T-cell (primary cell): ENCODE results near the gene DYNLT2. TPM values are rescaled to one million over a fixed set of nuclear protein-coding genes. Genes with fewer than 3 reads are reported as not detected.

Experiments
- ATAC-seq, 4 experiments: fragments of 200-7000 bp in 3 of 4; fragments of 150-1000 bp in 1 of 4; cut with Tn5 transposase; replicated peaks in 1 of 4; 1 replicate in 3 of 4; 2 replicates in 1 of 4; pipeline ENCODE4 v1.10.0; 2021; ENCODE audit warnings: moderate library complexity in 3 of 4, mild to moderate bottlenecking in 2 of 4, moderate number of reproducible peaks in 1 of 4
- CTCF ChIA-PET, 2 donors: fragments of 300-600 bp; sonication (Branson Sonifier 250); formaldehyde crosslinking; loops; one replicate each; lab custom pipeline; 2022; ENCODE audit warnings: antibody characterized with exemption in 2 of 2; lab: Charles Lee
- POLR2A ChIA-PET, 2 donors: fragments of 300-600 bp; sonication (Branson Sonifier 250); formaldehyde crosslinking; loops; one replicate each; lab custom pipeline; 2022; ENCODE audit warnings: antibody characterized with exemption in 2 of 2; lab: Charles Lee
- DNase-seq, 35 experiments: peaks; one replicate each; pipeline versions ENCODE4 v3.0.0 to v3.0.0-alpha.2; 2013 to 2023
- H3K27ac ChIP-seq: one replicate; pipeline ENCODE4 v1.5.1; 2013; ENCODE audit warnings: low read length
- H3K27me3 ChIP-seq, 2 experiments: replicated peaks in 1 of 2; 1 replicate in 1 of 2; 2 replicates in 1 of 2; pipeline versions ENCODE4 v1.6.1 to v1.7.0; 2013; ENCODE audit warnings: low read length in 1 of 2, mixed read lengths in 1 of 2; ENCODE audit not compliant: control insufficient read depth in 2 of 2, insufficient read depth in 2 of 2; ENCODE audit errors: extremely low read depth in 1 of 2
- H3K36me3 ChIP-seq, 2 donors: 1 replicate in 1 of 2; 2 replicates in 1 of 2; pipeline versions ENCODE4 v1.6.1 to v1.7.0; 2013; ENCODE audit warnings: low read length in 1 of 2; ENCODE audit not compliant: control insufficient read depth in 2 of 2, insufficient read depth in 1 of 2; ENCODE audit errors: extremely low read depth in 1 of 2
- H3K4me1 ChIP-seq, 2 experiments: 1 replicate in 1 of 2; 2 replicates in 1 of 2; pipeline versions ENCODE4 v1.6.1 to v1.7.0; 2013; ENCODE audit warnings: low read length in 2 of 2, mixed read lengths in 1 of 2; ENCODE audit not compliant: insufficient read depth in 2 of 2, control insufficient read depth in 1 of 2; ENCODE audit errors: extremely low read depth in 1 of 2
- H3K4me3 ChIP-seq, 2 donors: 1 replicate in 1 of 2; 2 replicates in 1 of 2; pipeline versions ENCODE4 v1.5.1 to v1.7.0; 2013; ENCODE audit warnings: mild to moderate bottlenecking in 2 of 2, low read length in 1 of 2, moderate library complexity in 1 of 2; ENCODE audit not compliant: control insufficient read depth in 1 of 2; ENCODE audit errors: extremely low read depth in 1 of 2
- H3K9me3 ChIP-seq: 2 replicates; pipeline ENCODE4 v1.7.0; 2013
- H3K27ac Mint-ChIP-seq, 2 donors: one replicate each; pipeline ENCODE4 v1.8.0; 2020 to 2021; ENCODE audit warnings: mild to moderate bottlenecking in 2 of 2, mixed read lengths in 2 of 2
- H3K27me3 Mint-ChIP-seq, 2 donors: one replicate each; pipeline ENCODE4 v1.8.0; 2021 to 2022; ENCODE audit warnings: mixed read lengths in 2 of 2
- H3K36me3 Mint-ChIP-seq: one replicate; pipeline ENCODE4 v1.8.0; 2021; ENCODE audit warnings: mixed read lengths
- H3K4me1 Mint-ChIP-seq, 3 donors: one replicate each; pipeline ENCODE4 v1.8.0; 2020 to 2022; ENCODE audit warnings: mixed read lengths in 3 of 3, mild to moderate bottlenecking in 1 of 3
- H3K4me3 Mint-ChIP-seq, 3 donors: one replicate each; pipeline ENCODE4 v1.8.0; 2020 to 2022; ENCODE audit warnings: mild to moderate bottlenecking in 3 of 3, mixed read lengths in 3 of 3, moderate library complexity in 3 of 3
- H3K9me3 Mint-ChIP-seq, 3 donors: one replicate each; pipeline ENCODE4 v1.8.0; 2020 to 2022; ENCODE audit warnings: mixed read lengths in 3 of 3
- WGBS: methylation state at CpG from one replicate; pipeline ENCODE4 v1.1.5; 2013; ENCODE audit warnings: missing lambda C conversion rate; ENCODE audit not compliant: insufficient coverage; 5-methylcytosine and 5-hydroxymethylcytosine counted together
- total RNA-seq, 35 experiments: library from RNA in 6 of 35; stranded (reverse) in 6 of 35; fragments of 120-200 nt in 1 of 35; gene quantifications; one replicate each; pipeline versions ENCODE4 v1.2.1 to v1.2.4 and lab custom pipeline; 2013 to 2026

Gene DYNLT2
- total RNA-seq, 5 donors from 2014 or later (not counting 1 experiment from before 2014, with no cell fraction given) = 1.9 to 3.9 (median 2.7) TPM

- no peak overlapping the region for H3K4me3 Mint-ChIP-seq
- Histone ChIP-seq H3K36me3 (peaks cover 0 to 24% of the 10 kb centered on the region in 2 donors), H3K9me3 (no peaks in the 10 kb centered on the region), H3K27ac (no peak overlapping the region), H3K4me3 (no peak overlapping the region), H3K4me1 (peaks cover 12 to 16% of the 10 kb centered on the region in 2 experiments), H3K27me3 (no peaks in the 10 kb centered on the region)
- H3K4me1 Mint-ChIP-seq = peaks cover 25 to 31% (median 26%) of the 10 kb centered on the region in 3 donors
- DNase-seq = no peak
- CTCF ChIA-PET = no interaction called here
- peaks cover 37% of the 10 kb centered on the region for H3K36me3 Mint-ChIP-seq
- H3K27me3 Mint-ChIP-seq = no peaks in the 10 kb centered on the region
- ATAC-seq = no peak
- no peaks in the 10 kb centered on the region for H3K9me3 Mint-ChIP-seq
- H3K27ac Mint-ChIP-seq = no peak overlapping the region
- 100% methylated on average over 1 of the region's 6 CpGs for WGBS
- POLR2A ChIA-PET = interaction anchor here in 1 of 2 donors (0.6 kb wide), 1 partner anchor 8 kb away, joined by 3 read pairs; no protein-coding TSS in a partner anchor
These were observed 3.8 kb upstream of the DYNLT2 start for GRCh38 chr6:169755162-169755561.

DNA sequence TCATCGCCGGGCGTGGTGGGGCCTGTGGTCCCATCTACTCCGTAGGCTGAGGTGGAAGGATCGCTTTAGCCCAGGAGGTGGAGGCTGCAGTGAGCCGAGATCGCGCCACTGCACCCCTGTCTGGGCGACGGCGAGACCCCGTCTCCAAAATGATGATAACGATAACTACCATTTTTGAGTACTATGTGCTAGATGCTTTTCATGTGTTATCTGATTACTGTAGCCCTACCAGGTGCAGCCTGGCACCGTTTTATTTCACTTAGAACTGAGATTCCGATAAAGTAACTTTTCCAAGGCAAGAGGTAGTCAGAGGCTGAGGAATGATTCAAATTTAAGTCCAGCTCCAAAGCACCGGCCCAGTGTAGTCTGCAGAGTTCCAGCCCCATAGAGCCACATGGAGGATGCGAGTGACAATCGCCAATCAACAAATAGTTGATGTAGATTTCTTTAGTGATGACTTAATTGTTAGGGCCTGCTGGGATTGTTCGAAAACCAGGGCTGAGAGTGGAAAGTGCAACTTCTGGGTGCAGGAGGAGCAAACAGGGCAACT, 777 bp upstream of the DYNLT2 start:
- 20% methylated on average over 14 of the region's 19 CpGs for WGBS
- DNase-seq (peak in 4 of 35 experiments; percentile 3 to 28 (median 8)), ATAC-seq (peak in 2 of 4 experiments; percentile 34 to 37)
- Mint-ChIP-seq H3K27ac (peak overlapping the region; percentile 90 to 94), H3K27me3 (no peaks in the 10 kb centered on the region), H3K36me3 (peaks cover 20% of the 10 kb centered on the region), H3K9me3 (peaks cover 3 to 4% (median 3%) of the 10 kb centered on the region in 3 donors), H3K4me3 (peak overlapping the region; percentile 99), H3K4me1 (peaks cover 30 to 40% (median 35%) of the 10 kb centered on the region in 3 donors)
- Histone ChIP-seq H3K9me3 (no peaks in the 10 kb centered on the region), H3K36me3 (peaks cover 0 to 5% of the 10 kb centered on the region in 2 donors), H3K4me1 (peaks cover 12 to 20% of the 10 kb centered on the region in 2 experiments), H3K27me3 (no peaks in the 10 kb centered on the region), H3K4me3 (peak overlapping the region; percentile 78 to 81), H3K27ac (peak overlapping the region; percentile 91)
- CTCF ChIA-PET = interaction anchor here (0.7 to 1.1 kb wide), 4 partner anchors 34 to 930 kb away, joined by 3 to 4 read pairs (median 3); partner anchors contain the start of gene TBP (in 1 of the 2)
- POLR2A ChIA-PET = interaction anchor here in 1 of 2 donors (1.2 kb wide), 1 partner anchor 50 kb away, joined by 5 read pairs; the partner anchor contains the start of genes C6orf120 and WDR27

- H3K9me3 Mint-ChIP-seq = peaks cover 3 to 21% (median 5%) of the 10 kb centered on the region in 3 donors
- DNase-seq (no peak), ATAC-seq (no peak)
- H3K27me3 Mint-ChIP-seq = no peaks in the 10 kb centered on the region
- no peak overlapping the region for H3K4me3 ChIP-seq
- no peaks in the 10 kb centered on the region for H3K9me3 ChIP-seq
- H3K36me3 Mint-ChIP-seq = peaks cover 10% of the 10 kb centered on the region
- no peaks in the 10 kb centered on the region for H3K36me3 ChIP-seq
- H3K4me3 Mint-ChIP-seq = no peak overlapping the region
- no peak overlapping the region for H3K27ac Mint-ChIP-seq
- ChIA-PET CTCF (no interaction called here), POLR2A (interaction anchor here in 1 of 2 donors (0.6 kb wide), 1 partner anchor 35 kb away, joined by 6 read pairs; no protein-coding TSS in a partner anchor)
- peaks cover 19 to 20% (median 20%) of the 10 kb centered on the region in 3 donors for H3K4me1 Mint-ChIP-seq
- no peaks in the 10 kb centered on the region for H3K27me3 ChIP-seq
- WGBS = 100% methylated on average over 1 of the region's 1 CpG
- no peak overlapping the region for H3K27ac ChIP-seq
- H3K4me1 ChIP-seq = peaks cover 4 to 13% of the 10 kb centered on the region in 2 experiments
These were observed 4.8 kb downstream of the DYNLT2 start for GRCh38 chr6:169746556-169746955.

DNA sequence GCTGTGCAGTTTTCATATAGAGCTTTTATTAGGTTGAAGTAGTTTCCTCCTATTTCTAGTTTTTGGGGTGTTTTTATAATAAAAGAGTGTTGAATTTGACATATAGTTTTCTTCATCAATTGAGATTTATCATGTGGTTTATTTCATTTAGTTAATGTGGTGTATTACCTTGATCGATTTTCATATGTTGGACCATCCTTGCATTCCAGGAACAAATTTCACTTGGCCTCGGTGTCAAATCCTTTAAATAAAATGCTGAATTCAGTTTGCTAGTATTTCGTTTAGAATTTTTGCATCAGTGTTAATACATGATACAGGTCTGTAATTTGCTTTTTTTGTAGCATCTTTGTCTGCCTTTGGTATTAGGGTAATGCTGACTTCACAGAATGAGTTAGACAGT, 6.0 kb downstream of the DYNLT2 start:
- WGBS = no CpG with 5 or more reads among the region's 3 CpGs
- H3K4me1 ChIP-seq = peaks cover 0 to 6% of the 10 kb centered on the region in 2 experiments

GRCh38 chr6:169741344-169741743, 10.0 kb downstream of the DYNLT2 start:
- ChIA-PET POLR2A (interaction anchor here (0.6 to 0.7 kb wide), 3 partner anchors 15 to 1824 kb away, joined by 3 to 4 read pairs (median 3); no protein-coding TSS in a partner anchor), CTCF (no interaction called here)
- no peak overlapping the region for H3K27ac Mint-ChIP-seq
- peaks cover 5 to 10% of the 10 kb centered on the region in 2 donors for H3K27me3 Mint-ChIP-seq
- no peaks in the 10 kb centered on the region for H3K36me3 Mint-ChIP-seq
- DNase-seq = no peak
- Histone ChIP-seq H3K4me3 (no peak overlapping the region), H3K36me3 (no peaks in the 10 kb centered on the region), H3K4me1 (no peaks in the 10 kb centered on the region), H3K27ac (no peak overlapping the region), H3K27me3 (peaks cover 0 to 11% of the 10 kb centered on the region in 2 experiments), H3K9me3 (no peaks in the 10 kb centered on the region)
- H3K4me1 Mint-ChIP-seq = no peaks in the 10 kb centered on the region
- ATAC-seq = no peak
- H3K4me3 Mint-ChIP-seq = no peak overlapping the region
- H3K9me3 Mint-ChIP-seq = peaks cover 0 to 13% (median 0%) of the 10 kb centered on the region in 3 donors

More for the DNA sequence above, 6.0 kb downstream of the DYNLT2 start:
- Mint-ChIP-seq H3K9me3 (peaks cover 3 to 21% (median 5%) of the 10 kb centered on the region in 3 donors), H3K36me3 (peaks cover 10% of the 10 kb centered on the region), H3K4me1 (peaks cover 8 to 12% (median 11%) of the 10 kb centered on the region in 3 donors), H3K27me3 (no peaks in the 10 kb centered on the region), H3K4me3 (no peak overlapping the region), H3K27ac (no peak overlapping the region)
- ChIA-PET CTCF (no interaction called here), POLR2A (no interaction called here)
- H3K9me3 ChIP-seq = no peaks in the 10 kb centered on the region
- no peak for ATAC-seq
- no peak for DNase-seq
- no peaks in the 10 kb centered on the region for H3K27me3 ChIP-seq
- no peak overlapping the region for H3K4me3 ChIP-seq
- H3K36me3 ChIP-seq = no peaks in the 10 kb centered on the region
- no peak overlapping the region for H3K27ac ChIP-seq

- CTCF ChIA-PET = no interaction called here
- DNase-seq (no peak), ATAC-seq (no peak)
- no peaks in the 10 kb centered on the region for H3K36me3 ChIP-seq
- H3K27ac Mint-ChIP-seq = no peak overlapping the region
- no peaks in the 10 kb centered on the region for H3K4me1 Mint-ChIP-seq
- peaks cover 20 to 23% of the 10 kb centered on the region in 2 donors for H3K27me3 Mint-ChIP-seq
- POLR2A ChIA-PET = no interaction called here
- no peak overlapping the region for H3K27ac ChIP-seq
- no peaks in the 10 kb centered on the region for H3K9me3 Mint-ChIP-seq
- peaks cover 0 to 11% of the 10 kb centered on the region in 2 experiments for H3K27me3 ChIP-seq
- no peak overlapping the region for H3K4me3 ChIP-seq
- no peaks in the 10 kb centered on the region for H3K9me3 ChIP-seq
- H3K4me1 ChIP-seq = no peaks in the 10 kb centered on the region
- no peak overlapping the region for H3K4me3 Mint-ChIP-seq
- WGBS = no CpG with 5 or more reads among the region's 2 CpGs
- no peaks in the 10 kb centered on the region for H3K36me3 Mint-ChIP-seq
These were observed 12.3 kb downstream of the DYNLT2 start for GRCh38 chr6:169738976-169739529.
